Measurements from ENCODE around the gene TTR. TPM values are rescaled to one million over a fixed set of nuclear protein-coding genes. Genes with fewer than 3 reads are reported as not detected.

Gene TTR
- total and polyA plus RNA-seq, 7 donors: 0.31 to 7.2 (median 0.82) TPM; not detected in 4

GRCh38 chr18:31647127-31647753 lies 55.6 kb downstream of the TTR start:
- H3K4me1 ChIP-seq: peaks cover 0 to 6% (median 2%) of the 10 kb centered on the region in 4 donors
- H3K9me3 ChIP-seq: no peaks in the 10 kb centered on the region
- 57 to 76% methylated on average over 4 of the region's 4 CpGs for WGBS, 2 donors
- TF ChIP-seq, protein P1, sequence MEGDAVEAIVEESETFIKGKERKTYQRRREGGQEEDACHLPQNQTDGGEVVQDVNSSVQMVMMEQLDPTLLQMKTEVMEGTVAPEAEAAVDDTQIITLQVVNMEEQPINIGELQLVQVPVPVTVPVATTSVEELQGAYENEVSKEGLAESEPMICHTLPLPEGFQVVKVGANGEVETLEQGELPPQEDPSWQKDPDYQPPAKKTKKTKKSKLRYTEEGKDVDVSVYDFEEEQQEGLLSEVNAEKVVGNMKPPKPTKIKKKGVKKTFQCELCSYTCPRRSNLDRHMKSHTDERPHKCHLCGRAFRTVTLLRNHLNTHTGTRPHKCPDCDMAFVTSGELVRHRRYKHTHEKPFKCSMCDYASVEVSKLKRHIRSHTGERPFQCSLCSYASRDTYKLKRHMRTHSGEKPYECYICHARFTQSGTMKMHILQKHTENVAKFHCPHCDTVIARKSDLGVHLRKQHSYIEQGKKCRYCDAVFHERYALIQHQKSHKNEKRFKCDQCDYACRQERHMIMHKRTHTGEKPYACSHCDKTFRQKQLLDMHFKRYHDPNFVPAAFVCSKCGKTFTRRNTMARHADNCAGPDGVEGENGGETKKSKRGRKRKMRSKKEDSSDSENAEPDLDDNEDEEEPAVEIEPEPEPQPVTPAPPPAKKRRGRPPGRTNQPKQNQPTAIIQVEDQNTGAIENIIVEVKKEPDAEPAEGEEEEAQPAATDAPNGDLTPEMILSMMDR (IDR thresholded peaks at IDR 0.05): no peak
- TF ChIP-seq POLR2AphosphoS5 (IDR thresholded peaks at IDR 0.05) (no peak), POLR2A (IDR thresholded peaks at IDR 0.05) (no peak), EP300 (IDR thresholded peaks at IDR 0.05) (no peak)
- peak overlapping the region in 1 of 4 donors; percentile 61 for H3K27ac ChIP-seq
- no peak overlapping the region for H3K4me3 ChIP-seq
- no peaks in the 10 kb centered on the region for H3K36me3 ChIP-seq
- H3K27me3 ChIP-seq: no peaks in the 10 kb centered on the region
- no peak for DNase-seq
- intact Hi-C loops (cut with DNase I): no loop called here

Other genes starting within 250 kb of the TTR start
- not detected for gene DSG4, start 215.1 kb upstream of the TTR start, total RNA-seq
- under 1 TPM in 1 of 3 donors, not detected in 2; 0.09 TPM for gene DSG4, start 215.1 kb upstream of the TTR start, polyA plus RNA-seq
- gene DSG3, start 144.1 kb upstream of the TTR start, total RNA-seq: not detected
- 1 to 10 TPM in 1 of 3 donors, under 1 TPM in 1, not detected in 1; under 0.01 to 1.1 TPM for gene DSG3, start 144.1 kb upstream of the TTR start, polyA plus RNA-seq
- 1 to 10 TPM; 1.8 to 3.6 (median 2.4) TPM for gene DSG2, start 93.7 kb upstream of the TTR start, total RNA-seq
- gene DSG2, start 93.7 kb upstream of the TTR start, polyA plus RNA-seq: 10 to 100 TPM; 16.2 to 92.4 (median 21.5) TPM
- gene B4GALT6, start 92.7 kb downstream of the TTR start, total RNA-seq: 1 to 10 TPM; 4.6 to 7.8 (median 5.0) TPM
- gene B4GALT6, start 92.7 kb downstream of the TTR start, polyA plus RNA-seq: 1 to 10 TPM in 2 of 3 donors, not detected in 1; 1.2 to 2.5 TPM
- not detected for gene SLC25A52, start 169.0 kb downstream of the TTR start, total RNA-seq
- not detected for gene SLC25A52, start 169.0 kb downstream of the TTR start, polyA plus RNA-seq